Thyroid gland (tissue), 4 donors: ENCODE data around the gene CPB2.

Experiments used
- POLR2A ChIP-seq, 2 donors: fragments of 450-650 bp; IDR thresholded peaks; one replicate each; pipeline ENCODE4 v1.6.1; 2017; ENCODE audit warnings: antibody characterized with exemption in 2 of 2, mild to moderate bottlenecking in 2 of 2, moderate library complexity in 1 of 2
- TF ChIP-seq, protein P1 (sequence below), 6 experiments: fragments of 200-600 bp in 3 of 6; fragments of 450-650 bp in 3 of 6; sonication (generic) in 3 of 6; IDR thresholded peaks; one replicate each; pipeline ENCODE4 v1.5.1; 2016 to 2019; ENCODE audit warnings: antibody characterized with exemption in 6 of 6, mild to moderate bottlenecking in 2 of 6, inconsistent platforms in 1 of 6, moderate library complexity in 1 of 6

GRCh38 chr13:46124531-46124966, 19.7 kb upstream of the CPB2 start:
- TF ChIP-seq, protein P1, sequence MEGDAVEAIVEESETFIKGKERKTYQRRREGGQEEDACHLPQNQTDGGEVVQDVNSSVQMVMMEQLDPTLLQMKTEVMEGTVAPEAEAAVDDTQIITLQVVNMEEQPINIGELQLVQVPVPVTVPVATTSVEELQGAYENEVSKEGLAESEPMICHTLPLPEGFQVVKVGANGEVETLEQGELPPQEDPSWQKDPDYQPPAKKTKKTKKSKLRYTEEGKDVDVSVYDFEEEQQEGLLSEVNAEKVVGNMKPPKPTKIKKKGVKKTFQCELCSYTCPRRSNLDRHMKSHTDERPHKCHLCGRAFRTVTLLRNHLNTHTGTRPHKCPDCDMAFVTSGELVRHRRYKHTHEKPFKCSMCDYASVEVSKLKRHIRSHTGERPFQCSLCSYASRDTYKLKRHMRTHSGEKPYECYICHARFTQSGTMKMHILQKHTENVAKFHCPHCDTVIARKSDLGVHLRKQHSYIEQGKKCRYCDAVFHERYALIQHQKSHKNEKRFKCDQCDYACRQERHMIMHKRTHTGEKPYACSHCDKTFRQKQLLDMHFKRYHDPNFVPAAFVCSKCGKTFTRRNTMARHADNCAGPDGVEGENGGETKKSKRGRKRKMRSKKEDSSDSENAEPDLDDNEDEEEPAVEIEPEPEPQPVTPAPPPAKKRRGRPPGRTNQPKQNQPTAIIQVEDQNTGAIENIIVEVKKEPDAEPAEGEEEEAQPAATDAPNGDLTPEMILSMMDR (IDR thresholded peaks at IDR 0.05), result no peak
- TF ChIP-seq POLR2A (IDR thresholded peaks at IDR 0.05), result no peak
